Measurements from ENCODE around the gene LRMDA. TPM values are rescaled to one million over a fixed set of nuclear protein-coding genes. Genes with fewer than 3 reads are reported as not detected.

The LRMDA gene
- total RNA-seq, 6 donors from 2014 or later = 12.8 to 185 (median 18.1) TPM

DNA sequence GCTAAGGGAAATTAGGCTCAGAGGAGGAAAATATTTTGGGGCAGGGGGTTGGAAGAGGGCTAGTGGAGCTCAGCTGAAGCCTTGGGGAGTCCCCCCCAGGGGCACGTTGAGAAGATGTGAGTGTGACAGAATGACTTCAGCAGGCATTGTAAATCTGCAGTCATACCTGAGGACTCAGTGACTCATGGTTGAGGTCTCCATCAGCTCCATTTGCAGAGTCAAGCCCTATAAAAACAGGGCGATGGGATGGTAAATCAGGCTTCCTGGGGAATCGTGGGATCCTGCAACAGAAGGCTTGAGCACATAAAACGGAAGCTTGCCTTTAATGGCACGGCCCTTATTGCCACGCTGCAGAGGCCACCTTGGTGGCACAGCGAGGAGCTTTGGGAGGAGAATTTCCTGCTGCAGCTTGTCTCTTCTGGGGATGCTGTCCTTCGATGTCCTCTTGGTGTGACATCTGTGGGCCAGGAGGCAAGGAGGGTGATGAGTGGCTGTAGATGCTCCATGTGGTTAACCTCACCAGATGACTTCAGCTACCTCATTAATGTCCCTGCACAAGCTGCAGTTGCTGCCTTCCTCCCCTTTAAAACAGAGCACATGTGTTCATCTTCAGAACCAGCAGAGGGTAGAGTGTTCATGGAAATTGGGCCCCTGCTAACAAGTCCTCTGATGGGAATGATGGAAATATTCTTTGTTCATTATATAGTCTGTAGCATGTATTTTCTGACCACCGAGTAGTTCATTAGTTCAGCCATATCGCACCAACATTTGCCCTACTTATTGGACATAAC is 285.9 kb downstream of the LRMDA start:
- H3K4me3 ChIP-seq = no peak overlapping the region
- no peaks in the 10 kb centered on the region for H3K9me3 ChIP-seq
- no peak overlapping the region for H3K27ac ChIP-seq
- ATAC-seq (ENCODE audit: low FRiP score in 2 of 2) (no peak), DNase-seq (no peak)
- no peaks in the 10 kb centered on the region for H3K36me3 ChIP-seq
- WGBS, 2 donors = 89 to 97% methylated on average over 7 to 10 of the region's 10 CpGs
- H3K27me3 ChIP-seq = no peaks in the 10 kb centered on the region
- no peaks in the 10 kb centered on the region for H3K4me1 ChIP-seq
- no peak for TF ChIP-seq POLR2AphosphoS5 (IDR thresholded peaks at IDR 0.05)
- no peak for TF ChIP-seq EP300 (IDR thresholded peaks at IDR 0.05)
- TF ChIP-seq POLR2A (IDR thresholded peaks at IDR 0.05) = no peak
- no peak for TF ChIP-seq CTCF (IDR thresholded peaks at IDR 0.05)

GRCh38 chr10:75718991-75719390 is 287.6 kb downstream of the LRMDA start:
- Histone ChIP-seq H3K4me1 (no peaks in the 10 kb centered on the region), H3K4me3 (no peak overlapping the region), H3K27ac (no peak overlapping the region), H3K36me3 (no peaks in the 10 kb centered on the region), H3K9me3 (no peaks in the 10 kb centered on the region), H3K27me3 (no peaks in the 10 kb centered on the region)
- DNase-seq (no peak), ATAC-seq (ENCODE audit: low FRiP score in 2 of 2) (no peak)
- TF ChIP-seq POLR2A (IDR thresholded peaks at IDR 0.05) (no peak), POLR2AphosphoS5 (IDR thresholded peaks at IDR 0.05) (no peak)

DNA sequence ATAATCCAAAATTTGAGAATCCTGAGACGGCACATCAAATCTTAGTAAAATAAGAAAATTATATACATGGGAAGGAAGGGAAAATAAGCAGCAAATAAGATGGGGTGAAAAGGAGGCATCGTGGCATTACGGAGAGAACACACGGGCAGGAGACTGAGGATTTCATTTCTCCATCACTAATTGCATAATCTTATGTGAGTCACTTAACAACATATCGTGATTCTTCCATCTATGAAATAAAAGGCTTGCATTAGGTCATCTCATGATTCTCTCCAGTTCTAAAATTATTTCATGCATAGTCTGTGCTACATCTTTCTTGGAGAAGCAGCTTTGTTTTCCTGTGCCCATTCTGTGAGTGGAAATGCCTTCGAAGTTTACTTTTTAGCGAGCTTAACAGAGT is 288.7 kb downstream of the LRMDA start:
- H3K27me3 ChIP-seq = no peaks in the 10 kb centered on the region
- H3K27ac ChIP-seq = no peak overlapping the region
- WGBS, 2 donors = 78 to 80% methylated on average over 7 of the region's 7 CpGs
- ATAC-seq (ENCODE audit: low FRiP score in 2 of 2) (no peak), DNase-seq (no peak)
- H3K4me3 ChIP-seq = no peak overlapping the region
- no peaks in the 10 kb centered on the region for H3K9me3 ChIP-seq
- H3K4me1 ChIP-seq = peaks cover 0 to 8% (median 0%) of the 10 kb centered on the region in 4 donors
- H3K36me3 ChIP-seq = no peaks in the 10 kb centered on the region
- TF ChIP-seq POLR2AphosphoS5 (IDR thresholded peaks at IDR 0.05) = no peak
- TF ChIP-seq EP300 (IDR thresholded peaks at IDR 0.05) = no peak
- no peak for TF ChIP-seq POLR2A (IDR thresholded peaks at IDR 0.05)
- no peak for TF ChIP-seq CTCF (IDR thresholded peaks at IDR 0.05)

DNA sequence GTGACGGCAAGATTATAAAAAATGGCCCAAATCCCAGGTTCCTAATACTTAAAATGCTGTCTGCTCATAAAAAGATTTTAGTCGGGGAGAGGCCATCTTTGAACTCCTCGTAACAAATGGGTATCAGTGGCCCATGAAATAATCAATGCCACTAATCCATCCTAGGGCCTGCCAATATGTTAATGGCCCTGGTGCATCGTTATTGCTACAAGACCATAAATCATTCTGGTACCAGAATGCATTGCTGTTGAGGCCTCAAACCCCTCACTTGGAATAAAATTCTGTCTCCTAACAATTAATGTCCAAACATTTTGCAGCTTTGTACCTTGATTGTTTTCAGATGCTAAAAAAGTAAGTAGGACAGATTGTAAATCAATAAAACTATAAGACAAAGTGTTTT is 290.6 kb downstream of the LRMDA start:
- Histone ChIP-seq H3K27me3 (no peaks in the 10 kb centered on the region), H3K36me3 (no peaks in the 10 kb centered on the region), H3K4me1 (peaks cover 0 to 8% (median 2%) of the 10 kb centered on the region in 4 donors), H3K4me3 (no peak overlapping the region), H3K9me3 (no peaks in the 10 kb centered on the region), H3K27ac (no peak overlapping the region)
- ATAC-seq (ENCODE audit: low FRiP score in 2 of 2) (no peak), DNase-seq (no peak)
- 86 to 95% methylated on average over 4 of the region's 4 CpGs for WGBS, 2 donors
- TF ChIP-seq CTCF (IDR thresholded peaks at IDR 0.05) (no peak), POLR2A (IDR thresholded peaks at IDR 0.05) (no peak), EP300 (IDR thresholded peaks at IDR 0.05) (no peak), POLR2AphosphoS5 (IDR thresholded peaks at IDR 0.05) (no peak)

DNA sequence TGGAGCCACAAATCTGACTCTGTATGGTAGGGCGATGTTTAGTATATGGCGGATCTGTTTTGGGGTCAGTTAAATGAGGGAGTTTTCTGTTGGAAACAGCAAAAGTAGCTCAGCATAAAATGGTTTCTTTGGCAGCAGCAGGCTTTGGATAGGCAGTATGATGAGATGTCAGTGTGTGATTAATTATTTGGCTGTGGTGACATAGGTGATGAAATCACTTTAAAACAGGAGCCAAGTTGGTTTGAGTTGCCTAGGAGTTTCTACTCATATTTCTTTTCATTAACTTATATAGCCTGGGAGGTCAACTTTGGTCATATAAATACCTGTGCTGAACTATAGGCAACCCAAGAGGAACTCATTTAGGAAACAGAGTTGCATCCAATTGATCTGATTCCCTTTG is 291.2 kb downstream of the LRMDA start:
- no peak for ATAC-seq (ENCODE audit: low FRiP score in 2 of 2)
- TF ChIP-seq POLR2A (IDR thresholded peaks at IDR 0.05) (no peak), EP300 (IDR thresholded peaks at IDR 0.05) (no peak), POLR2AphosphoS5 (IDR thresholded peaks at IDR 0.05) (no peak), CTCF (IDR thresholded peaks at IDR 0.05) (no peak)
- WGBS, 2 donors = 94 to 100% methylated on average over 2 of the region's 2 CpGs

More for the DNA sequence above, 291.2 kb downstream of the LRMDA start:
- Histone ChIP-seq H3K4me3 (no peak overlapping the region), H3K4me1 (peaks cover 0 to 8% (median 2%) of the 10 kb centered on the region in 4 donors), H3K27me3 (no peaks in the 10 kb centered on the region), H3K9me3 (no peaks in the 10 kb centered on the region), H3K27ac (peak overlapping the region in 2 of 4 donors; percentile 61 to 71), H3K36me3 (no peaks in the 10 kb centered on the region)
- DNase-seq = no peak
